Measurements from ENCODE around the gene PRSS38.

DNA sequence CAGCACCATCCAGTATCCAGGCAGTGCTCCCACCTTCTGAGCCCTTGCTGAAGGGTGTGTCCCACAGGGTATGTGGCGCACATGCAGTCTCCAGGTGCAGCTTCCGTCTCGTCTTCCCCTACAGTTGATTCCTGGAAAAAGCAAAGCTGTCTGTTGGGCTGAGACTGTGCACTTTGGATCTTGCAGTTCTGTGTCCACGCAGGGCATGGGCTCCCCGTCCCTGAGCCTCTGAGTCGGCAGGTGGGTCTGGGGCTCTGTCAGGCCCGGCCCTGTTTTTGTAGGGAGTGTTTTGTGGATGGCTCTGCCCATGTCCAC is 47.4 kb upstream of the PRSS38 start:
- TF ChIP-seq POLR2AphosphoS5 (IDR thresholded peaks at IDR 0.05; ENCODE audit: borderline replicate concordance, low read depth, low read length) (no peak), EZH2 (IDR thresholded peaks at IDR 0.05) (no peak)
